Adrenal gland (tissue), 12 donors: ENCODE measurements around the gene CDC5L. TPM values are rescaled to one million over a fixed set of nuclear protein-coding genes. Genes with fewer than 3 reads are reported as not detected.

ENCODE experiments used
- DNase-seq, 7 donors: peaks; one replicate each; pipeline ENCODE4 v3.0.0-alpha.2; 2019 to 2020
- H3K27ac ChIP-seq, 5 donors: fragments of 200-600 bp; sonication (generic) in 4 of 5; 1 replicate in 3 of 5; 2 replicates in 2 of 5; pipeline versions ENCODE4 v1.5.1 to v1.8.0; 2016 to 2020; ENCODE audit warnings: mild to moderate bottlenecking in 1 of 5
- H3K27me3 ChIP-seq: fragments of 200-600 bp; 2 replicates; pipeline ENCODE4 v1.8.0; 2021
- H3K36me3 ChIP-seq, 2 donors: fragments of 200-600 bp; replicated peaks in 1 of 2; 1 replicate in 1 of 2; 2 replicates in 1 of 2; pipeline versions ENCODE4 v1.5.1 to v1.8.0; 2018 to 2022
- H3K4me1 ChIP-seq, 2 donors: fragments of 200-600 bp; replicated peaks in 1 of 2; 1 replicate in 1 of 2; 2 replicates in 1 of 2; pipeline versions ENCODE4 v1.5.1 to v1.8.0; 2018 to 2021
- H3K4me3 ChIP-seq, 4 donors: fragments of 200-600 bp; sonication (generic) in 3 of 4; one replicate each; pipeline ENCODE4 v1.5.1; 2016 to 2018
- H3K9me3 ChIP-seq, 3 donors: fragments of 200-600 bp; sonication (generic) in 1 of 3; replicated peaks in 1 of 3; 1 replicate in 2 of 3; 2 replicates in 1 of 3; pipeline versions ENCODE4 v1.5.1 to v1.8.0; 2016 to 2021
- CTCF ChIP-seq, 6 experiments: fragments of 450-650 bp in 4 of 6; fragments of 200-600 bp in 2 of 6; sonication (generic) in 1 of 6; IDR thresholded peaks; 1 replicate in 5 of 6; 2 replicates in 1 of 6; pipeline versions ENCODE4 v1.5.1 to v1.8.0; 2016 to 2021; ENCODE audit warnings: antibody characterized with exemption in 6 of 6, mild to moderate bottlenecking in 2 of 6, moderate library complexity in 1 of 6
- POLR2A ChIP-seq, 2 donors: fragments of 450-650 bp; IDR thresholded peaks; one replicate each; pipeline ENCODE4 v1.6.1; 2017; ENCODE audit warnings: antibody characterized with exemption in 2 of 2, mild to moderate bottlenecking in 2 of 2, moderate library complexity in 1 of 2
- WGBS, 4 donors: extraction: QIAGEN DNeasy Blood & Tissue Kit in 2 of 4; methylation state at CpG; one replicate each; pipeline versions ENCODE4 v1.1.5 to v1.1.7; 2013 to 2017; 5-methylcytosine and 5-hydroxymethylcytosine counted together
- intact Hi-C, 2 donors: fragments of 100-400 bp; cut with DNase I; formaldehyde crosslinking; loops; one replicate each; pipeline versions ENCODE4 v1.14.1 to v1.15.0; 2022 to 2023
- polyA plus RNA-seq, 3 donors: library from polyadenylated mRNA; stranded (reverse); fragments of 200-250 nt in 2 of 3; fragments of 350-450 nt in 1 of 3; fragmentation: Illumina TruSeq in 1 of 3; extraction: RNeasy Lipid Tissue Mini Kit (QIAGEN cat#74804) in 1 of 3; gene quantifications; one replicate each; pipeline ENCODE4 v1.2.3, GENCODE V29; 2013 to 2014
- total RNA-seq, 9 donors: library from RNA; depleted of rRNA in 4 of 9; stranded (reverse); fragments of >200 nt in 4 of 9; fragments of 120-200 nt in 1 of 9; fragmentation: NEBNext Ultra II Directional in 1 of 9; extraction: Animal tissue kit (Norgen Biotek cat#: 25700) in 1 of 9; gene quantifications; one replicate each; pipeline versions ENCODE4 v1.1.0 to v1.2.4, GENCODE V29; 2013 to 2023
- donor health status: healthy with polysubstance abuse.
- donor health status: Bipolar disorder and iron deficiency.
- donor health status: DM: yes; HTN: yes; CAD: no.
- donor health status: DM: no; HTN: no; CAD: no.
- donor health status: DM: no; HTN: no; CAD: no.
- donor health status: DM: yes; HTN: yes; CAD: no.

Gene CDC5L
- total and polyA plus RNA-seq, 12 donors: 5.6 to 39.3 (median 20.8) TPM

- Histone ChIP-seq H3K27me3 (no peaks in the 10 kb centered on the region), H3K4me1 (no peaks in the 10 kb centered on the region), H3K4me3 (no peak overlapping the region), H3K36me3 (no peaks in the 10 kb centered on the region), H3K9me3 (no peaks in the 10 kb centered on the region), H3K27ac (no peak overlapping the region)
- intact Hi-C loops: no loop called here
- no peak for DNase-seq
- WGBS, 4 donors: 57 to 78% (median 68%) methylated on average over 2 of the region's 2 CpGs
- TF ChIP-seq POLR2A (IDR thresholded peaks at IDR 0.05): no peak
Measured at GRCh38 chr6:44353336-44353735, 34.2 kb upstream of the CDC5L start.

GRCh38 chr6:44355640-44356039 lies 31.9 kb upstream of the CDC5L start:
- no peaks in the 10 kb centered on the region for H3K27me3 ChIP-seq
- DNase-seq: no peak
- no peak overlapping the region for H3K4me3 ChIP-seq
- TF ChIP-seq CTCF (IDR thresholded peaks at IDR 0.05) (no peak), POLR2A (IDR thresholded peaks at IDR 0.05) (no peak)
- H3K27ac ChIP-seq: no peak overlapping the region
- H3K36me3 ChIP-seq: no peaks in the 10 kb centered on the region
- H3K9me3 ChIP-seq: no peaks in the 10 kb centered on the region
- WGBS, 4 donors: 82 to 89% (median 84%) methylated on average over 3 to 4 of the region's 4 CpGs
- no peaks in the 10 kb centered on the region for H3K4me1 ChIP-seq
- intact Hi-C loops: no loop called here

- no peaks in the 10 kb centered on the region for H3K9me3 ChIP-seq
- no peak overlapping the region for H3K4me3 ChIP-seq
- WGBS, 4 donors: 22 to 53% (median 40%) methylated on average over 1 of the region's 1 CpG
- TF ChIP-seq POLR2A (IDR thresholded peaks at IDR 0.05) (no peak), CTCF (IDR thresholded peaks at IDR 0.05) (no peak)
- no peaks in the 10 kb centered on the region for H3K4me1 ChIP-seq
- no peaks in the 10 kb centered on the region for H3K36me3 ChIP-seq
- intact Hi-C loops: no loop called here
- no peaks in the 10 kb centered on the region for H3K27me3 ChIP-seq
- H3K27ac ChIP-seq: no peak overlapping the region
- no peak for DNase-seq
Measured at GRCh38 chr6:44356487-44356886, 31.0 kb upstream of the CDC5L start.

GRCh38 chr6:44359973-44360372 lies 27.5 kb upstream of the CDC5L start:
- H3K4me3 ChIP-seq: no peak overlapping the region
- no peaks in the 10 kb centered on the region for H3K36me3 ChIP-seq
- H3K9me3 ChIP-seq: no peaks in the 10 kb centered on the region
- H3K27me3 ChIP-seq: no peaks in the 10 kb centered on the region
- no peaks in the 10 kb centered on the region for H3K4me1 ChIP-seq
- no peak for DNase-seq
- 65 to 79% (median 68%) methylated on average over 3 of the region's 3 CpGs for WGBS, 4 donors
- H3K27ac ChIP-seq: no peak overlapping the region
- intact Hi-C loops: no loop called here
- TF ChIP-seq POLR2A (IDR thresholded peaks at IDR 0.05) (no peak), CTCF (IDR thresholded peaks at IDR 0.05) (no peak)

- H3K4me1 ChIP-seq: no peaks in the 10 kb centered on the region
- no peaks in the 10 kb centered on the region for H3K36me3 ChIP-seq
- no peak for DNase-seq
- no peak overlapping the region for H3K27ac ChIP-seq
- WGBS, 4 donors: 67 to 77% (median 72%) methylated on average over 6 of the region's 6 CpGs
- no peaks in the 10 kb centered on the region for H3K9me3 ChIP-seq
- no peaks in the 10 kb centered on the region for H3K27me3 ChIP-seq
- TF ChIP-seq POLR2A (IDR thresholded peaks at IDR 0.05) (no peak), CTCF (IDR thresholded peaks at IDR 0.05) (no peak)
- intact Hi-C loops: no loop called here
- H3K4me3 ChIP-seq: no peak overlapping the region
Measured at GRCh38 chr6:44361947-44362346, 25.6 kb upstream of the CDC5L start.
